Keratinocyte (primary cell): ENCODE data around the gene INPP5K. TPM values are rescaled to one million over a fixed set of nuclear protein-coding genes. Genes with fewer than 3 reads are reported as not detected.
"Not testable (repeated sequence)": the region's sequence is repeated elsewhere in the genome, so short reads cannot be mapped to it uniquely, and the experiment has no call there.

Source experiments
- DNase-seq: peaks from one replicate; pipeline ENCODE4 v3.0.0-alpha.2; 2011; ENCODE audit warnings: low read depth, missing footprints, low spot score
- FAIRE-seq: peaks from 2 replicates; lab custom pipeline; 2011; peaks lifted over from hg19 to GRCh38; lab: Jason Lieb, UNC
- H2AFZ ChIP-seq: 2 replicates; pipeline ENCODE4 v1.6.0; 2012; ENCODE audit warnings: low read length, control low read depth, inconsistent platforms; ENCODE audit not compliant: control insufficient read depth
- H3K27ac ChIP-seq: 2 replicates; pipeline ENCODE4 v1.5.1; 2011; ENCODE audit warnings: low read length; ENCODE audit not compliant: control insufficient read depth, insufficient read depth
- H3K27me3 ChIP-seq: 3 replicates; pipeline ENCODE4 v1.6.0; 2011; ENCODE audit warnings: low read length; ENCODE audit not compliant: control insufficient read depth, insufficient read depth; ENCODE audit errors: extremely low read depth
- H3K36me3 ChIP-seq, 2 experiments: 2 replicates in 1 of 2; 3 replicates in 1 of 2; pipeline ENCODE4 v1.5.1; 2011; ENCODE audit warnings: low read length in 2 of 2, mild to moderate bottlenecking in 1 of 2; ENCODE audit not compliant: control insufficient read depth in 2 of 2, insufficient read depth in 2 of 2; ENCODE audit errors: extremely low read depth in 1 of 2
- H3K4me1 ChIP-seq: 3 replicates; pipeline ENCODE4 v1.5.1; 2011; ENCODE audit warnings: low read length; ENCODE audit not compliant: control insufficient read depth, insufficient read depth; ENCODE audit errors: extremely low read depth
- H3K4me2 ChIP-seq: 3 replicates; pipeline ENCODE4 v1.6.0; 2011; ENCODE audit warnings: low read depth, low read length; ENCODE audit not compliant: control insufficient read depth, insufficient read depth; ENCODE audit errors: extremely low read depth
- H3K4me3 ChIP-seq, 3 experiments: fragments of 200-600 bp in 1 of 3; sonication (generic) in 1 of 3; 2 replicates in 2 of 3; 3 replicates in 1 of 3; pipeline ENCODE4 v1.5.1; 2011 to 2016; ENCODE audit warnings: low read length in 3 of 3, mild to moderate bottlenecking in 3 of 3, control low read depth in 2 of 3, inconsistent platforms in 1 of 3, low read depth in 1 of 3, mixed read lengths in 1 of 3, mixed run types in 1 of 3, moderate library complexity in 1 of 3; ENCODE audit not compliant: control insufficient read depth in 2 of 3, insufficient read depth in 2 of 3; ENCODE audit errors: extremely low read depth in 1 of 3
- H3K79me2 ChIP-seq: 2 replicates; pipeline ENCODE4 v1.6.0; 2012; ENCODE audit warnings: low read length; ENCODE audit not compliant: control insufficient read depth, insufficient read depth
- H3K9ac ChIP-seq: 3 replicates; pipeline ENCODE4 v1.6.0; 2011; ENCODE audit warnings: low read length; ENCODE audit not compliant: control insufficient read depth, insufficient read depth; ENCODE audit errors: extremely low read depth
- H3K9me1 ChIP-seq: 3 replicates; pipeline ENCODE4 v1.6.0; 2011; ENCODE audit warnings: low read length; ENCODE audit not compliant: control insufficient read depth, insufficient read depth; ENCODE audit errors: extremely low read depth
- H3K9me3 ChIP-seq: 2 replicates; pipeline ENCODE4 v1.5.1; 2012; ENCODE audit warnings: low read depth, low read length; ENCODE audit not compliant: control insufficient read depth
- H4K20me1 ChIP-seq: 3 replicates; pipeline ENCODE4 v1.6.0; 2011; ENCODE audit warnings: low read length; ENCODE audit not compliant: control insufficient read depth, insufficient read depth; ENCODE audit errors: extremely low read depth
- EZH2 ChIP-seq: IDR thresholded peaks from one replicate; pipeline ENCODE4 v1.6.1; 2012; ENCODE audit warnings: inconsistent platforms, mild to moderate bottlenecking, low read length, moderate library complexity
- dilution Hi-C: fragments of 300-500 bp; cut with MboI; formaldehyde crosslinking; loops from one replicate; pipeline ENCODE4 v1.7.0; 2020; ENCODE audit warnings: low sequenced_read_pairs; ENCODE audit not compliant: extremely low pct_ligation_motif_present
- polyA plus RNA-seq, 5 experiments: library from polyadenylated mRNA; depleted of rRNA in 3 of 5; stranded (reverse) in 3 of 5; stranded (forward) in 1 of 5; unstranded in 1 of 5; fragments of >200 nt; gene quantifications; 1 replicate in 1 of 5; 2 replicates in 3 of 5; 3 replicates in 1 of 5; pipeline versions ENCODE4 v1.2.1 to v1.2.3, GENCODE V29; 2011 to 2012; ENCODE audit warnings: missing spikeins in 2 of 5, low read depth in 1 of 5, low replicate concordance in 1 of 5
- TF ChIP-seq, protein P1 (sequence below), 3 experiments: IDR thresholded peaks in 1 of 3; conservative IDR thresholded peaks in 1 of 3; optimal IDR thresholded peaks in 1 of 3; 2 replicates in 2 of 3; 3 replicates in 1 of 3; pipeline versions ENCODE3 to v1.5.1; 2011; ENCODE audit warnings: low read length in 3 of 3, mild to moderate bottlenecking in 3 of 3, moderate library complexity in 2 of 3, control low read depth in 1 of 3, inconsistent platforms in 1 of 3; ENCODE audit not compliant: insufficient read depth in 2 of 3; ENCODE audit errors: extremely low read depth in 1 of 3

Gene INPP5K
- polyA plus RNA-seq, 1 donor (not counting 4 experiments of a cell fraction or from before 2014, with no cell fraction given) = 23.0 TPM

- peaks cover 15 to 23% of the 10 kb centered on the region in 2 experiments for H3K36me3 ChIP-seq
- H2AFZ ChIP-seq = no peak overlapping the region
- DNase-seq (no peak), FAIRE-seq (peak; percentile 59)
- no peak overlapping the region for H3K4me3 ChIP-seq
- no peaks in the 10 kb centered on the region for H3K9me3 ChIP-seq
- H3K4me2 ChIP-seq = peak overlapping the region; percentile 5
- no peak overlapping the region for H3K9ac ChIP-seq
- no peak for TF ChIP-seq EZH2
- TF ChIP-seq, protein P1, sequence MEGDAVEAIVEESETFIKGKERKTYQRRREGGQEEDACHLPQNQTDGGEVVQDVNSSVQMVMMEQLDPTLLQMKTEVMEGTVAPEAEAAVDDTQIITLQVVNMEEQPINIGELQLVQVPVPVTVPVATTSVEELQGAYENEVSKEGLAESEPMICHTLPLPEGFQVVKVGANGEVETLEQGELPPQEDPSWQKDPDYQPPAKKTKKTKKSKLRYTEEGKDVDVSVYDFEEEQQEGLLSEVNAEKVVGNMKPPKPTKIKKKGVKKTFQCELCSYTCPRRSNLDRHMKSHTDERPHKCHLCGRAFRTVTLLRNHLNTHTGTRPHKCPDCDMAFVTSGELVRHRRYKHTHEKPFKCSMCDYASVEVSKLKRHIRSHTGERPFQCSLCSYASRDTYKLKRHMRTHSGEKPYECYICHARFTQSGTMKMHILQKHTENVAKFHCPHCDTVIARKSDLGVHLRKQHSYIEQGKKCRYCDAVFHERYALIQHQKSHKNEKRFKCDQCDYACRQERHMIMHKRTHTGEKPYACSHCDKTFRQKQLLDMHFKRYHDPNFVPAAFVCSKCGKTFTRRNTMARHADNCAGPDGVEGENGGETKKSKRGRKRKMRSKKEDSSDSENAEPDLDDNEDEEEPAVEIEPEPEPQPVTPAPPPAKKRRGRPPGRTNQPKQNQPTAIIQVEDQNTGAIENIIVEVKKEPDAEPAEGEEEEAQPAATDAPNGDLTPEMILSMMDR (optimal IDR thresholded peaks at IDR 0.05 in 1 of 3, IDR thresholded peaks at IDR 0.05 in 1 of 3, conservative IDR thresholded peaks at IDR 0.05 in 1 of 3; ENCODE audit: extremely low read depth in 1 of 3, insufficient read depth in 2 of 3, low read length in 3 of 3) = peak in 1 of 3 experiments; percentile 11
- H3K79me2 ChIP-seq = peaks cover 6% of the 10 kb centered on the region
- no peaks in the 10 kb centered on the region for H3K27me3 ChIP-seq
- dilution Hi-C loops = no loop called here
- H4K20me1 ChIP-seq = no peaks in the 10 kb centered on the region
- no peaks in the 10 kb centered on the region for H3K9me1 ChIP-seq
- no peak overlapping the region for H3K27ac ChIP-seq
- peaks cover 38% of the 10 kb centered on the region for H3K4me1 ChIP-seq
Measured at GRCh38 chr17:1509290-1509881, 7.0 kb downstream of the INPP5K start.

DNA sequence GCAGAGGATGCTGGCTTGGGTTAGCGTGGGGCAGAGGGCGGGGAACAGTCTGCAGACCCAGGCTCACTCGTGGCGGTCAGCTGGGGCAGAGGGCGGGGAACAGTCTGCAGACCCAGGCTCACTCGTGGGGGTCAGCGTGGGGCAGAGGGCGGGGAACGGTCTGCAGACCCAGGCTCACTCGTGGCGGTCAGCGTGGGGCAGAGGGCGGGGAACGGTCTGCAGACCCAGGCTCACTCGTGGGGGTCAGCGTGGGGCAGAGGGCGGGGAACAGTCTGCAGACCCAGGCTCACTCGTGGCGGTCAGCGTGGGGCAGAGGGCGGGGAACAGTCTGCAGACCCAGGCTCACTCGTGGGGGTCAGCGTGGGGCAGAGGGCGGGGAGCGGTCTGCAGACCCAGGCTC lies 7.7 kb downstream of the INPP5K start:
- H2AFZ ChIP-seq, H3K9me3 ChIP-seq, H3K4me3 ChIP-seq, H3K9me1 ChIP-seq, H4K20me1 ChIP-seq, DNase-seq, H3K79me2 ChIP-seq, H3K27ac ChIP-seq, H3K4me2 ChIP-seq, H3K27me3 ChIP-seq, FAIRE-seq, dilution Hi-C loops, H3K9ac ChIP-seq: not testable (repeated sequence)
- H3K4me1 ChIP-seq = peaks cover 38% of the 10 kb centered on the region
- peaks cover 16 to 27% of the 10 kb centered on the region in 2 experiments for H3K36me3 ChIP-seq
